Esophagus squamous epithelium (tissue), 4 donors: ENCODE data around the gene KLKB1.

Source experiments
- CTCF ChIP-seq, 6 experiments: fragments of 450-650 bp in 4 of 6; fragments of 200-600 bp in 2 of 6; sonication (generic) in 2 of 6; IDR thresholded peaks; one replicate each; pipeline ENCODE4 v1.5.1; 2016 to 2019; ENCODE audit warnings: antibody characterized with exemption in 6 of 6, mild to moderate bottlenecking in 4 of 6, moderate library complexity in 4 of 6
- POLR2A ChIP-seq, 4 donors: fragments of 450-650 bp; IDR thresholded peaks; one replicate each; pipeline ENCODE4 v1.6.1; 2017; ENCODE audit warnings: antibody characterized with exemption in 4 of 4, mild to moderate bottlenecking in 4 of 4, moderate library complexity in 3 of 4

- TF ChIP-seq CTCF (IDR thresholded peaks at IDR 0.05) (no peak), POLR2A (IDR thresholded peaks at IDR 0.05) (no peak)
Observed at GRCh38 chr4:186258216-186258811, 31.0 kb downstream of the KLKB1 start.
